Endothelial cell of umbilical vein (primary cell): ENCODE results near the gene AURKB. TPM values are rescaled to one million over a fixed set of nuclear protein-coding genes. Genes with fewer than 3 reads are reported as not detected.

ENCODE experiments used
- BruUV-seq: library from RNA; stranded (reverse); fragments of 400-500 nt; replicated peaks from 2 replicates; lab custom pipeline; 2021; lab: Mats Ljungman, UMichigan
- CTCF ChIA-PET: fragments of 300-600, 350-600 bp; sonication (Branson Sonifier 250); formaldehyde crosslinking; loops from one replicate; lab custom pipeline; 2021; ENCODE audit warnings: antibody characterized with exemption, inconsistent platforms; lab: Charles Lee
- POLR2A ChIA-PET: fragments of 300-600, 350-600 bp; sonication (Branson Sonifier 250); formaldehyde crosslinking; loops from one replicate; lab custom pipeline; 2021; ENCODE audit warnings: antibody characterized with exemption, inconsistent platforms; lab: Charles Lee
- DNase-seq: peaks from one replicate; pipeline ENCODE4 v3.0.0-alpha.2; 2011; ENCODE audit warnings: low read depth, low spot score
- FAIRE-seq: peaks from 2 replicates; lab custom pipeline; 2011; peaks lifted over from hg19 to GRCh38; lab: Jason Lieb, UNC
- H2AFZ ChIP-seq: 2 replicates; pipeline ENCODE4 v1.6.0; 2012; ENCODE audit warnings: low read depth, low read length, control low read depth, inconsistent platforms
- H3K27ac ChIP-seq: 2 replicates; pipeline ENCODE4 v1.5.1; 2011; ENCODE audit warnings: low read depth, mild to moderate bottlenecking, control low read depth, low read length, moderate library complexity; ENCODE audit not compliant: insufficient read depth
- H3K27me3 ChIP-seq, 2 experiments: 2 replicates each; pipeline versions ENCODE4 v1.6.0 to v1.6.1; 2011; ENCODE audit warnings: low read length in 2 of 2, mixed read lengths in 1 of 2; ENCODE audit not compliant: control insufficient read depth in 2 of 2, insufficient read depth in 2 of 2
- H3K36me3 ChIP-seq, 2 experiments: 2 replicates in 1 of 2; 3 replicates in 1 of 2; pipeline ENCODE4 v1.5.1; 2011; ENCODE audit warnings: low read length in 2 of 2, mild to moderate bottlenecking in 1 of 2, moderate library complexity in 1 of 2; ENCODE audit not compliant: control insufficient read depth in 2 of 2, insufficient read depth in 2 of 2; ENCODE audit errors: extremely low read depth in 1 of 2
- H3K4me1 ChIP-seq: 3 replicates; pipeline ENCODE4 v1.5.1; 2011; ENCODE audit warnings: mild to moderate bottlenecking, low read length; ENCODE audit not compliant: control insufficient read depth, insufficient read depth; ENCODE audit errors: extremely low read depth
- H3K4me2 ChIP-seq: 2 replicates; pipeline ENCODE4 v1.6.1; 2011; ENCODE audit warnings: low read length, control low read depth, mixed read lengths; ENCODE audit not compliant: insufficient read depth
- H3K4me3 ChIP-seq, 3 experiments: fragments of 200-600 bp in 1 of 3; sonication (generic), shearing (Covaris generic) in 1 of 3; replicated peaks in 1 of 3; 2 replicates each; pipeline ENCODE4 v1.5.1; 2011 to 2016; ENCODE audit warnings: control low read depth in 3 of 3, low read length in 3 of 3, mild to moderate bottlenecking in 2 of 3, inconsistent platforms in 1 of 3, low read depth in 1 of 3, moderate library complexity in 1 of 3; ENCODE audit not compliant: insufficient read depth in 1 of 3
- H3K79me2 ChIP-seq: 2 replicates; pipeline ENCODE4 v1.6.0; 2012; ENCODE audit warnings: low read length, inconsistent platforms; ENCODE audit not compliant: control insufficient read depth, insufficient read depth
- H3K9ac ChIP-seq: replicated peaks from 2 replicates; pipeline ENCODE3; 2011; ENCODE audit warnings: low read length, control low read depth; ENCODE audit not compliant: insufficient read depth; ENCODE audit errors: extremely low read depth
- H3K9me1 ChIP-seq: replicated peaks from 3 replicates; pipeline ENCODE4 v1.6.0; 2011; ENCODE audit warnings: mild to moderate bottlenecking, low read length; ENCODE audit not compliant: control insufficient read depth, insufficient read depth; ENCODE audit errors: extremely low read depth
- H3K9me3 ChIP-seq: replicated peaks from 2 replicates; pipeline ENCODE4 v1.5.1; 2012; ENCODE audit warnings: low read length, inconsistent platforms; ENCODE audit not compliant: control insufficient read depth, insufficient read depth
- H4K20me1 ChIP-seq: replicated peaks from 2 replicates; pipeline ENCODE3; 2011; ENCODE audit warnings: mild to moderate bottlenecking, low read length; ENCODE audit not compliant: control insufficient read depth, insufficient read depth; ENCODE audit errors: extremely low read depth
- EZH2 ChIP-seq: IDR thresholded peaks from 2 replicates; pipeline ENCODE4 v1.6.1; 2012; ENCODE audit warnings: borderline replicate concordance, low read depth, mild to moderate bottlenecking, moderate library complexity, low read length, inconsistent platforms; ENCODE audit not compliant: severe bottlenecking
- FOS ChIP-seq: IDR thresholded peaks from 2 replicates; pipeline ENCODE4 v1.6.1; 2011; ENCODE audit warnings: mild to moderate bottlenecking, low read length, moderate library complexity, borderline replicate concordance; ENCODE audit not compliant: insufficient read depth
- GATA2 ChIP-seq: IDR thresholded peaks from 2 replicates; pipeline ENCODE4 v1.7.0; 2011; ENCODE audit warnings: low read depth, mild to moderate bottlenecking, moderate library complexity, mixed read lengths, low read length; ENCODE audit not compliant: insufficient read length, insufficient read depth
- JUN ChIP-seq: IDR thresholded peaks from 2 replicates; pipeline ENCODE4 v1.6.1; 2011; ENCODE audit warnings: borderline replicate concordance, low read depth; ENCODE audit not compliant: insufficient read length, insufficient read depth
- MYC ChIP-seq: IDR thresholded peaks from one replicate; pipeline ENCODE4 v1.6.1; 2011; ENCODE audit warnings: mild to moderate bottlenecking, low read depth, low read length
- POLR2A ChIP-seq: IDR thresholded peaks from 2 replicates; pipeline ENCODE4 v1.6.1; 2012; ENCODE audit warnings: low read depth, mild to moderate bottlenecking, control low read depth, low read length
- POLR2AphosphoS5 ChIP-seq: IDR thresholded peaks from 2 replicates; pipeline ENCODE4 v1.6.1; 2012; ENCODE audit warnings: low read depth, mild to moderate bottlenecking, control low read depth, low read length, moderate library complexity; ENCODE audit not compliant: insufficient read depth
- dilution Hi-C: fragments of 300-500 bp; cut with MboI; formaldehyde crosslinking; loops from one replicate; pipeline ENCODE4 v1.15.0; 2019; ENCODE audit warnings: low sequenced_read_pairs; ENCODE audit not compliant: extremely low pct_ligation_motif_present
- intact Hi-C: fragments of 100-400 bp; cut with micrococcal nuclease; formaldehyde crosslinking; loops from one replicate; pipeline ENCODE4 v1.10.0; 2022
- polyA plus RNA-seq, 4 experiments: library from polyadenylated mRNA; depleted of rRNA in 3 of 4; stranded (reverse) in 3 of 4; unstranded in 1 of 4; fragments of >200 nt; gene quantifications; 2 replicates each; pipeline versions ENCODE4 v1.2.1 to v1.2.3, GENCODE V29; 2011 to 2012; ENCODE audit warnings: missing spikeins in 1 of 4
- total RNA-seq: library from RNA; stranded (reverse); gene quantifications from 2 replicates; pipeline ENCODE4 v1.2.3, GENCODE V29; 2021
- TF ChIP-seq, protein P1 (sequence below): IDR thresholded peaks from 2 replicates; pipeline ENCODE4 v1.6.1; 2011; ENCODE audit not compliant: insufficient read depth, insufficient read length
- TF ChIP-seq, protein P2 (sequence below), 2 donors: IDR thresholded peaks; 1 replicate in 1 of 2; 2 replicates in 1 of 2; pipeline ENCODE4 v1.5.1; 2011; ENCODE audit warnings: low read length in 2 of 2, mild to moderate bottlenecking in 2 of 2, moderate library complexity in 2 of 2, control low read depth in 1 of 2, inconsistent platforms in 1 of 2, low read depth in 1 of 2; ENCODE audit not compliant: insufficient read depth in 1 of 2; ENCODE audit errors: extremely low read depth in 1 of 2

The AURKB gene
- total and polyA plus RNA-seq, 2 donors (not counting 3 experiments of a cell fraction or from before 2014, with no cell fraction given), result 67.8 to 107 TPM

DNA sequence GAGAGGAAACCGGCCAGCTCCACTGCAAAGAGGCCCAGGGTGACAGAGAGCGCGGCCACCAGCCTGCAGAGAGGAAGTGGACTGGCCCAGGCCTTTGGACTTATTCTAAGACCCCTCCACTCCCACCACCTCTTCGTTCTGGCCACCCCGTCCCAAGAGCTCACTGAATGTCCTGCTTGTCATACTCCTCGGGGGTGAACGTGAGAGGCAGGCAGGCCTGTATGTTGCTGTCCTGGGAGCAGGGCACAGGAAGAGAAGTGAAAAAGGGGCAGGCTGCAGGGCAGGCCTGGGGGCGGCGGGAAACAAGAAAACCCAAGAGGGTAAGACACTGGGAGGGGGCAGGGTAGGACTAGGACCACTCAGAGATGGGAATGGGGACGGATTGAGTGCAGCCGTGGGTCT lies 34.6 kb downstream of the AURKB start:
- DNase-seq (no peak), FAIRE-seq (no peak)
- dilution Hi-C loops (no loop called here), intact Hi-C loops (no loop called here)
- peak overlapping the region; percentile 69 for H3K9ac ChIP-seq
- H3K36me3 ChIP-seq, result no peaks in the 10 kb centered on the region
- peak overlapping the region; percentile 91 for H2AFZ ChIP-seq
- H3K4me2 ChIP-seq, result peak overlapping the region; percentile 64
- TF ChIP-seq JUN (no peak), GATA2 (no peak), FOS (no peak), POLR2AphosphoS5 (no peak), EZH2 (no peak), MYC (no peak), POLR2A (no peak)
- TF ChIP-seq, protein P1, sequence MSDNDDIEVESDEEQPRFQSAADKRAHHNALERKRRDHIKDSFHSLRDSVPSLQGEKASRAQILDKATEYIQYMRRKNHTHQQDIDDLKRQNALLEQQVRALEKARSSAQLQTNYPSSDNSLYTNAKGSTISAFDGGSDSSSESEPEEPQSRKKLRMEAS, result no peak
- TF ChIP-seq, protein P2, sequence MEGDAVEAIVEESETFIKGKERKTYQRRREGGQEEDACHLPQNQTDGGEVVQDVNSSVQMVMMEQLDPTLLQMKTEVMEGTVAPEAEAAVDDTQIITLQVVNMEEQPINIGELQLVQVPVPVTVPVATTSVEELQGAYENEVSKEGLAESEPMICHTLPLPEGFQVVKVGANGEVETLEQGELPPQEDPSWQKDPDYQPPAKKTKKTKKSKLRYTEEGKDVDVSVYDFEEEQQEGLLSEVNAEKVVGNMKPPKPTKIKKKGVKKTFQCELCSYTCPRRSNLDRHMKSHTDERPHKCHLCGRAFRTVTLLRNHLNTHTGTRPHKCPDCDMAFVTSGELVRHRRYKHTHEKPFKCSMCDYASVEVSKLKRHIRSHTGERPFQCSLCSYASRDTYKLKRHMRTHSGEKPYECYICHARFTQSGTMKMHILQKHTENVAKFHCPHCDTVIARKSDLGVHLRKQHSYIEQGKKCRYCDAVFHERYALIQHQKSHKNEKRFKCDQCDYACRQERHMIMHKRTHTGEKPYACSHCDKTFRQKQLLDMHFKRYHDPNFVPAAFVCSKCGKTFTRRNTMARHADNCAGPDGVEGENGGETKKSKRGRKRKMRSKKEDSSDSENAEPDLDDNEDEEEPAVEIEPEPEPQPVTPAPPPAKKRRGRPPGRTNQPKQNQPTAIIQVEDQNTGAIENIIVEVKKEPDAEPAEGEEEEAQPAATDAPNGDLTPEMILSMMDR (IDR thresholded peaks at IDR 0.05; ENCODE audit: extremely low read depth in 1 of 2, insufficient read depth in 1 of 2, low read depth in 1 of 2, low read length in 2 of 2), result no peak
- no peaks in the 10 kb centered on the region for H3K27me3 ChIP-seq
- no peaks in the 10 kb centered on the region for H3K9me3 ChIP-seq
- no peaks in the 10 kb centered on the region for H3K79me2 ChIP-seq
- no peaks in the 10 kb centered on the region for H4K20me1 ChIP-seq
- ChIA-PET CTCF (interaction anchor here (1.4 kb wide), 2 partner anchors 11 to 116 kb away, joined by 3 to 4 read pairs; no protein-coding TSS in a partner anchor), POLR2A (no interaction called here)
- H3K4me1 ChIP-seq, result peaks cover 23% of the 10 kb centered on the region
- H3K27ac ChIP-seq, result peak overlapping the region; percentile 29
- BruUV-seq, result no TSS peak
- H3K4me3 ChIP-seq, result peak overlapping the region; percentile 21 to 61 (median 42)
- no peaks in the 10 kb centered on the region for H3K9me1 ChIP-seq
